ENCODE measurements around the gene TMCC2.

- TF ChIP-seq CTCF (IDR thresholded peaks at IDR 0.05) (no peak), ZFX (IDR thresholded peaks at IDR 0.05; ENCODE audit: borderline replicate concordance) (no peak)
Observed at GRCh38 chr1:205244384-205244783, 16.6 kb downstream of the TMCC2 start.
